GM21528 (cell line): Measurements from ENCODE around the gene ZNF284.

Experiments
- ATAC-seq: cut with Tn5 transposase; IDR thresholded peaks from one replicate; pipeline ENCODE4 v1.9.1; 2021; ENCODE audit warnings: mild to moderate bottlenecking, moderate library complexity; ENCODE audit not compliant: unreplicated experiment, low FRiP score

ZNF284 gene

GRCh38 chr19:44071824-44072542 lies at the start of gene ZNF284:
TSS of gene ZNF284 (plus strand) at chr19:44072159. CDS start at chr19:44076390, 4,231 bp downstream.
- peak; percentile 96 for ATAC-seq

DNA sequence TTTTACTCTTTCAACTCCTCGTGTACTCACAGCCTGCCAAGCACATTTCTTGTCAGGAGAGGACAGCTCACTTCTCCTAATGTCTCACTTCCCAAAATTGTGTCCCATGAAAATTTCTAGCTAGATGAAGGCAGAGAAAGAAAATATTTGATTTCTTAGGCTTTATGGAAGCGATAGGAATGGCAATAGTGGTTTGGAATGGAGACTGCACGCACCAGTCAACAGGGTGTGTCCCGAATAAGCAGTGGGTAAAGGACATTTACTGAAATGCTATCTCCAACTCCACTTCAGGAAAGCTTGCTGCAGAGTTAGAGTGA lies 47.1 kb upstream of the ZNF284 start:
- no peak for ATAC-seq

- ATAC-seq = peak; percentile 97
These were observed 46.6 kb upstream of the ZNF284 start, which contains the start of gene ZNF222 for GRCh38 chr19:44025217-44025936. TSS of gene ZNF222 (plus strand) at chr19:44025379. CDS start at chr19:44025437, 58 bp downstream.

DNA sequence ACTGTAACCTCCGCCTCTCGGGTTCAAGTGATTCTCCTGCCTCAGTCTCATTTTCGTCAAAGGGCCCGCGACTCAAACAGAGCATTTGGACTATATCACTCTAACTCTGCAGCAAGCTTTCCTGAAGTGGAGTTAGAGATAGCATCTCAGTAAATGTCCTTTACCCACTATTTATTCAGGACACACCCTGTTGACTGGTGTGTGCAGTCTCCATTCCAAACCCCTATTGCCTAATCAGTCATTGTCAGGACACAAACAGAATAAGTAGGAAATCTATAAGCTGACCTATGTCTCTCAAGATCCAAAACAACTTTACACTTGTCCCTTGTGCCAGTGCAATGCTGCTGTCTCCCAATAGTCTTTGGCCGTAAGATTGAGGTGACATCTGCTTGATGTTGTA lies 45.3 kb upstream of the ZNF284 start:
- no peak for ATAC-seq

DNA sequence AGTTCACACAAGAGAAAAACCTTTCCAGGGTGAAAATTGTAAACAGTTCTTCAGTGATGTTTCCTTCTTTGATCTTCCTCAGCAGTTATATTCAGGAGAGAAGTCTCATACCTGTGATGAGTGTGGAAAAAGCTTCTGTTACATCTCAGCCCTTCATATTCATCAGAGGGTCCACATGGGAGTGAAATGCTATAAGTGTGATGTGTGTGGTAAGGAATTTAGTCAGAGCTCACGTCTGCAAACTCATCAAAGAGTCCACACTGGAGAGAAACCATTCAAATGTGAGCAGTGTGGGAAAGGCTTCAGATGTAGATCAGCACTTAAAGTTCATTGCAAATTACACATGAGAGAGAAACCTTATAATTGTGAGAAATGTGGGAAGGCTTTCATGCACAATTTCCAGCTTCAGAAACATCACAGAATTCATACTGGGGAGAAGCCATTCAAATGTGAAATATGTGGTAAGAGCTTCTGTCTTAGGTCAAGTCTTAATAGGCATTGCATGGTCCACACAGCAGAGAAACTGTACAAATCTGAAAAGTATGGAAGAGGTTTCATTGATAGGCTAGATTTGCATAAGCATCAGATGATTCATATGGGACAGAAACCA lies 39.9 kb upstream of the ZNF284 start:
- no peak for ATAC-seq

DNA sequence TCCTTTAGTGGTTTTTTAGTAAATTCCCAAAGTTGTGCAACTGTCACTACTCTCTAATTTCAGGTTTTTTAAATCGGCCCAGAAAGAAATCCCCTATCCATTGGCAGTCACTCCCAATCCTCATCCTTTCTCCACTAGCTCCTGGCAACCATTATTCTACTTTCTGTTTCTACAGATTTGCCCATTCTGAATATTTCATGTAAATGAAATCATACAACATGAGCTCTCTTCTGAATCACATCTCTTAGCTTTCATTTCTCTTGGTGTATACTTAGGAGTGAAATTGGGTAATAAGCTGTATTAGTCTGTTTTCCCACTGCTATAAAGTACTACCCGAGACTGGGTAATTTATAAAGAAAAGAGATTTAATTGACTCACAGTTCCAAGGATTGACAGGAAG lies 29.8 kb upstream of the ZNF284 start:
- ATAC-seq = no peak

DNA sequence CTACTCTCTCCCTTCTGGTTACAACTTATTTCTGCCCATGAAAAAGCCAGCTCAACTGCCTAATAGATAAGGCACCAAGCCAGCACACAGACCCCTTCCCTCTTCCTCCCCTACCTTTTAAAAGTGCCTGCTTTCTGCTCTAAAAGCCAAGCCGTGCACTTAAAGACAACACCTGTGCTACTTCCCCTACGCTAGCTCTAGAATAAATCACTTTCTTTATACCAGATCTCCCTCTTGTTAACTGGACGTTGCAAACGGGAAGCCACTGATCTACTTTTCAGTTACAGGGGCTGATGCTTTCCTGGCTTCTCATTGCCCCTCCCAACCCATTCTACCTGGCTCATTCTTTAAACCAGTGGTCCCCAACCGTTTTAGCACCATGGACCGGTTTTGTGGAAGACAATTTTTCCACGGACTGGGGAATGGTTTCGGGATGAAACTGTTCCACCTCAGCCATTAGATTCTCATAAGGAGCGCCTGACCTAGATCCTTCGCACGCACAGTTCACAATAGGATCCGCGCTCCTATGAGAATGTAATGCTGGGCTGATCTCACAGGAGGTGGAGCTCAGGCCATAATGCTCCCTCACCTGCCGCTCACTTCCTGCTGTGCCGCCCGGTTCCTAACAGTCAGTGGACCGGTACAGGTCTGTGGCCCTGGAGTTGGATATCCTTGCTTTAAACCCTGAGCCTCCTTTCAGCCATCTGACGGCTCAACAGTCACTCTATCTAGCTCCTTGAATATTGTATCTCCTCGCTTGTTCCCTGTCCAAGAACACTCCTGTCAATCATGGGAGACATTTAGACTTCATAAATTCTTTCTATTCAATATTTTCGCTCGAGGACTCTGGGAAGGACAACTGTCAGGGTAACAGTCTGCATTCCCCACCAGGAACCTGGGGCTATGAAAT lies 21.0 kb upstream of the ZNF284 start:
- ATAC-seq = no peak

GRCh38 chr19:44051650-44052402 lies 20.1 kb upstream of the ZNF284 start, which contains the start of gene ZNF223:
TSS of gene ZNF223 (plus strand) at chr19:44052036. CDS start at chr19:44055177, 3,141 bp downstream.
- ATAC-seq = no peak

- no peak for ATAC-seq
These were observed 16.1 kb upstream of the ZNF284 start for GRCh38 chr19:44055870-44056269.

- no peak for ATAC-seq
These were observed 12.7 kb upstream of the ZNF284 start for GRCh38 chr19:44059229-44059628.

- no peak for ATAC-seq
These were observed 10.9 kb upstream of the ZNF284 start for GRCh38 chr19:44061038-44061437.

DNA sequence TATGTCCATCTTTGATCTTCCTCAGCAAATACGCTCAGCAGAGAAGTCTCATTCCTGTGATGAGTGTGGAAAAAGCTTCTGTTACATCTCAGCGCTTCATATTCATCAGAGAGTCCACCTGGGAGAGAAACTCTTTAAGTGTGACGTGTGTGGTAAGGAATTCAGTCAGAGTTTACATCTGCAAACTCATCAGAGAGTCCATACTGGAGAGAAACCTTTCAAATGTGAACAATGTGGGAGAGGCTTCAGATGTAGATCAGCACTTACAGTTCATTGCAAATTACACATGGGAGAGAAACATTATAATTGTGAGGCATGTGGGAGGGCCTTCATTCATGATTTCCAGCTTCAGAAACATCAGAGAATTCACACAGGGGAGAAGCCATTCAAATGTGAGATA lies 5.7 kb upstream of the ZNF284 start:
- ATAC-seq = no peak

DNA sequence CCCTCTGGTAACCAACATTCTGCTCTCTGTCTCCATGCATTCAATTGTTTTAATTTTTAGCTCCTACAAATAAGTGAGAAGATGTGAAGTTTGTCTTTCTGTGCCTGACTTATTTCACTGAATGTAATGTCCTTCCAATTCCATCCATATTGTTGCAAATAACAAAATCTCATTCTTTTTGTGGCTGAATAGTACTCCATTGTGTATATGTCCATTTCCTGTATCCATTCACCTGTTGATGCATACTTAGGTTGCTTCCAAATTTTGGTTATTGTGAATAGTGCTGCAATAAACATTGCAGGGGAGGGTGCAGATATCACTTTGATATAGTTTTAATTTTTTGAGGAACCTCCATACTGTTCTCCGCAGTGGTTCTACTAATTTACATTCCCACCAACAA lies 2.5 kb upstream of the ZNF284 start:
- no peak for ATAC-seq

GRCh38 chr19:44072543-44073401 lies 813 bp downstream of the ZNF284 start:
- no peak for ATAC-seq

DNA sequence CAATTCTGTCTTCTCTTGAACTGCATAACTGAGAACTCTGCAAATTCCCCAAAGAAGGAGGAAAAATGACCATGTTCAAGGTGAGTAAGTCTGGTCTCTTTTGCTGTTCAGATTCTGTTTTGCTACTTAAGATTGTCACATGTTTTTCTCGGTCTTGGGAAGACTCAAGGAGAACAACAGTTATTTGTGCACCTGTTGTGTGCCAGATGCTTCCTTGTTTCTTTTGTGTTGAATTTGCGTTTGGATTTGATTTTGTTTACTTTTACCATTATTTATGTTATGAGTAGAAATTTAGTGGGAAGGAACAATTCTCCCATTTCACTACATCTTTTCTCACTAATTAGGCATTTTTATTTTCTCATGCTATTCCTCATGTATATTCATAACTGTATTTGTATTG lies 4.4 kb downstream of the ZNF284 start:
- ATAC-seq = no peak

- no peak for ATAC-seq
These were observed 20.1 kb downstream of the ZNF284 start for GRCh38 chr19:44092108-44092507.

- peak; percentile 73 for ATAC-seq
These were observed 22.2 kb downstream of the ZNF284 start, which contains the start of gene ZNF224 for GRCh38 chr19:44093931-44094765. TSS of gene ZNF224 (plus strand) at chr19:44094361. CDS start at chr19:44097874, 3,513 bp downstream.

GRCh38 chr19:44107751-44108150 lies 35.8 kb downstream of the ZNF284 start:
- no peak for ATAC-seq
